HepG2 (cell line): ENCODE data around the gene AP2B1. TPM values are rescaled to one million over a fixed set of nuclear protein-coding genes. Genes with fewer than 3 reads are reported as not detected.

ENCODE experiments used
- ATAC-seq: fragments of 200-7000 bp; cut with Tn5 transposase; 3 replicates; pipeline ENCODE4 v1.9.1; 2020; ENCODE audit warnings: mild to moderate bottlenecking, moderate library complexity
- BruUV-seq: library from RNA; stranded (reverse); fragments of 400-500 nt; replicated peaks from 2 replicates; lab custom pipeline; 2021; lab: Mats Ljungman, UMichigan
- CTCF ChIA-PET: fragments of 300-600 bp; formaldehyde crosslinking; extraction: SDS; loops from one replicate; lab custom pipeline; 2021; ENCODE audit warnings: low total read pairs, inconsistent platforms, low intra/inter-chr PET ratio; lab: Yijun Ruan, JAX
- POLR2A ChIA-PET: fragments of 350-600 bp; sonication (Branson Sonifier 250); formaldehyde crosslinking; loops from one replicate; lab custom pipeline; 2020; ENCODE audit warnings: antibody characterized with exemption, inconsistent platforms; lab: Yijun Ruan, JAX
- DNase-seq: peaks from one replicate; pipeline ENCODE4 v3.0.0-alpha.2; 2015; ENCODE audit warnings: low spot score
- FAIRE-seq: peaks from 3 replicates; lab custom pipeline; 2011; peaks lifted over from hg19 to GRCh38; lab: Jason Lieb, UNC
- H2AFZ ChIP-seq: one replicate; pipeline ENCODE4 v1.6.1; 2011; ENCODE audit warnings: low read length, inconsistent platforms
- H3K27ac ChIP-seq: fragments of 300-600 bp; 3 replicates; pipeline ENCODE4 v1.8.0; 2011; ENCODE audit warnings: mixed run types, mild to moderate bottlenecking, mixed read lengths, low read length, inconsistent platforms; ENCODE audit not compliant: insufficient read depth; ENCODE audit errors: extremely low read length
- H3K27me3 ChIP-seq, 2 experiments: fragments of 200-600 bp in 1 of 2; 2 replicates in 1 of 2; 3 replicates in 1 of 2; pipeline versions ENCODE4 v1.6.0 to v1.8.0; 2011; ENCODE audit warnings: low read length in 2 of 2, mild to moderate bottlenecking in 2 of 2, moderate library complexity in 2 of 2, inconsistent platforms in 1 of 2; ENCODE audit not compliant: insufficient read depth in 2 of 2, control insufficient read depth in 1 of 2
- H3K36me3 ChIP-seq, 2 experiments: fragments of 200-600 bp in 1 of 2; replicated peaks in 1 of 2; 2 replicates in 1 of 2; 3 replicates in 1 of 2; pipeline versions ENCODE4 v1.5.1 to v1.8.0; 2011; ENCODE audit warnings: low read length in 2 of 2, inconsistent platforms in 1 of 2; ENCODE audit not compliant: insufficient read depth in 2 of 2, control insufficient read depth in 1 of 2
- H3K4me1 ChIP-seq: 2 replicates; pipeline ENCODE4 v1.5.1; 2012; ENCODE audit warnings: low read length, inconsistent platforms; ENCODE audit not compliant: insufficient read depth
- H3K4me2 ChIP-seq: 2 replicates; pipeline ENCODE4 v1.6.0; 2011; ENCODE audit warnings: low read depth, low read length, inconsistent platforms
- H3K4me3 ChIP-seq, 3 experiments: fragments of 200-600 bp in 1 of 3; sonication (generic), shearing (Covaris generic) in 1 of 3; replicated peaks in 1 of 3; 2 replicates each; pipeline ENCODE4 v1.5.1; 2011 to 2016; ENCODE audit warnings: low read length in 3 of 3, inconsistent platforms in 2 of 3, low read depth in 2 of 3, mild to moderate bottlenecking in 2 of 3, control low read depth in 1 of 3, mixed read lengths in 1 of 3; ENCODE audit not compliant: insufficient read depth in 1 of 3
- H3K79me2 ChIP-seq: one replicate; pipeline ENCODE4 v1.6.1; 2011; ENCODE audit warnings: low read length, inconsistent platforms; ENCODE audit not compliant: insufficient read depth
- H3K9ac ChIP-seq: 2 replicates; pipeline ENCODE4 v1.6.0; 2011; ENCODE audit warnings: mild to moderate bottlenecking, low read depth, low read length, inconsistent platforms; ENCODE audit not compliant: insufficient read depth
- H3K9me3 ChIP-seq: 2 replicates; pipeline ENCODE4 v1.5.1; 2012; ENCODE audit warnings: mild to moderate bottlenecking, low read length
- H4K20me1 ChIP-seq: 2 replicates; pipeline ENCODE4 v1.6.0; 2011; ENCODE audit warnings: inconsistent platforms, mild to moderate bottlenecking, low read length, moderate library complexity; ENCODE audit not compliant: insufficient read depth
- AGO1 ChIP-seq: fragments of 200-400 bp; formaldehyde crosslinking; IDR thresholded peaks from 2 replicates; pipeline ENCODE4 v1.6.1; 2017; ENCODE audit warnings: mild to moderate bottlenecking, low read depth, low read length, moderate library complexity; ENCODE audit not compliant: poor library complexity, severe bottlenecking
- GTF2F1 ChIP-seq: fragments of 150-350 bp; IDR thresholded peaks from 2 replicates; pipeline ENCODE4 v1.6.1; 2014; ENCODE audit warnings: low read length
- KLF11 ChIP-seq: IDR thresholded peaks from 2 replicates; pipeline ENCODE4 v1.6.1; 2016; ENCODE audit warnings: missing compliant biosample characterization
- MEIS2 ChIP-seq: sonication (generic); formaldehyde crosslinking; IDR thresholded peaks from 2 replicates; pipeline ENCODE4 v1.9.0; 2021; ENCODE audit warnings: mild to moderate bottlenecking, missing genetic modification reagents
- PHF8 ChIP-seq: sonication (generic); formaldehyde crosslinking; IDR thresholded peaks from 2 replicates; pipeline ENCODE4 v1.5.0; 2020; ENCODE audit warnings: missing genetic modification reagents
- ZFP36L2 ChIP-seq: sonication (generic); formaldehyde crosslinking; IDR thresholded peaks from 2 replicates; pipeline ENCODE4 v1.4.0; 2020; ENCODE audit warnings: missing genetic modification reagents
- WGBS: methylation state at CpG from one replicate; pipeline ENCODE4 v1.1.6; 2017; ENCODE audit warnings: low lambda C conversion rate; 5-methylcytosine and 5-hydroxymethylcytosine counted together
- in situ Hi-C: cut with HindIII; loops from 2 replicates; pipeline ENCODE4 v1.10.0; 2017; ENCODE audit warnings: low pct_unique_long_range_greater_than_20kb; ENCODE audit not compliant: extremely low pct_ligation_motif_present
- intact Hi-C: fragments of 100-400 bp; cut with micrococcal nuclease; formaldehyde crosslinking; loops from one replicate; pipeline ENCODE4 v1.10.0; 2022; ENCODE audit not compliant: unreplicated experiment
- polyA plus RNA-seq, 8 experiments: library from polyadenylated mRNA; depleted of rRNA in 3 of 8; stranded (reverse) in 7 of 8; unstranded in 1 of 8; fragments of >200 nt; fragmentation: Illumina TruSeq in 4 of 8; extraction: Trizol in 4 of 8; gene quantifications; 2 replicates each; pipeline versions ENCODE4 v1.2.1 to v1.2.3, GENCODE V29; 2011 to 2016; ENCODE audit warnings: low read depth in 4 of 8, missing spikeins in 1 of 8, mixed read lengths in 1 of 8; ENCODE audit not compliant: insufficient read depth in 1 of 8
- total RNA-seq, 5 experiments: library from RNA; depleted of rRNA; stranded (reverse); fragments of >200 nt; fragmentation: Illumina TruSeq; extraction: Trizol; gene quantifications; 2 replicates each; pipeline ENCODE4 v1.2.3, GENCODE V29; 2016; ENCODE audit warnings: low read depth in 1 of 5
- TF ChIP-seq, protein P1 (sequence below): IDR thresholded peaks from 2 replicates; pipeline ENCODE4 v1.6.1; 2016; ENCODE audit warnings: mild to moderate bottlenecking, missing biosample characterization, missing genetic modification reagents
- TF ChIP-seq, protein P2 (sequence below), 2 experiments: sonication (generic) in 1 of 2; formaldehyde crosslinking in 1 of 2; IDR thresholded peaks; 2 replicates each; pipeline versions ENCODE4 v1.4.0 to v1.6.1; 2018 to 2020; ENCODE audit warnings: missing genetic modification reagents in 2 of 2, borderline replicate concordance in 1 of 2, low read depth in 1 of 2, mild to moderate bottlenecking in 1 of 2, missing biosample characterization in 1 of 2
- TF ChIP-seq, protein P3 (sequence below): sonication (generic); formaldehyde crosslinking; IDR thresholded peaks from 2 replicates; pipeline ENCODE4 v1.9.0; 2022; ENCODE audit warnings: missing genetic modification reagents, mild to moderate bottlenecking, borderline replicate concordance

The AP2B1 gene
- total and polyA plus RNA-seq, 2 of the 13 experiments (the other 11 are each of a cell fraction or from before 2014, with no cell fraction given), result 23.8 to 71.3 TPM

DNA sequence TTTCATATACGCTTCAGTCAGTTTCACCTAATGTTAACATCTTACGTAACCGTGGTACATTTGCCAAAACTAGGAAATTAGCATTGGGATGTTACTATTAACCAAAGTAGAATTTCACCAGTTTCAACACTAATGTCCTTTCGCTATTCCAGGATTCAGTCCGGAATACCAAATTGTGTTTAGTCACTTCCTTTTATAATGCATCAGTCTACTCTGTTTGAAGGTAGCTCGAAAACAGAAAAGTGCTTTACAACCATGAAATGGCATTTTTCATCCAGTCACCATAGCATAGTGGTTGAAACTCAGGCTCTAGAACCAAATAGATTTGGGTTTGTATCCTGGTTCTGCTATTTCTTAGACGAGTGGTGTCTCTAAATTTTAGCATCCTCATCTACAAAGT is 29.4 kb downstream of the AP2B1 start:
- TF ChIP-seq GTF2F1 (no peak), PHF8 (CRISPR knock-in tag) (no peak), KLF11 (CRISPR knock-in tag) (no peak), ZFP36L2 (no peak), MEIS2 (CRISPR knock-in tag) (no peak), AGO1 (no peak)
- TF ChIP-seq, protein P1, sequence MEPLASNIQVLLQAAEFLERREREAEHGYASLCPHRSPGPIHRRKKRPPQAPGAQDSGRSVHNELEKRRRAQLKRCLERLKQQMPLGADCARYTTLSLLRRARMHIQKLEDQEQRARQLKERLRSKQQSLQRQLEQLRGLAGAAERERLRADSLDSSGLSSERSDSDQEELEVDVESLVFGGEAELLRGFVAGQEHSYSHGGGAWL, result no peak
- TF ChIP-seq, protein P2, sequence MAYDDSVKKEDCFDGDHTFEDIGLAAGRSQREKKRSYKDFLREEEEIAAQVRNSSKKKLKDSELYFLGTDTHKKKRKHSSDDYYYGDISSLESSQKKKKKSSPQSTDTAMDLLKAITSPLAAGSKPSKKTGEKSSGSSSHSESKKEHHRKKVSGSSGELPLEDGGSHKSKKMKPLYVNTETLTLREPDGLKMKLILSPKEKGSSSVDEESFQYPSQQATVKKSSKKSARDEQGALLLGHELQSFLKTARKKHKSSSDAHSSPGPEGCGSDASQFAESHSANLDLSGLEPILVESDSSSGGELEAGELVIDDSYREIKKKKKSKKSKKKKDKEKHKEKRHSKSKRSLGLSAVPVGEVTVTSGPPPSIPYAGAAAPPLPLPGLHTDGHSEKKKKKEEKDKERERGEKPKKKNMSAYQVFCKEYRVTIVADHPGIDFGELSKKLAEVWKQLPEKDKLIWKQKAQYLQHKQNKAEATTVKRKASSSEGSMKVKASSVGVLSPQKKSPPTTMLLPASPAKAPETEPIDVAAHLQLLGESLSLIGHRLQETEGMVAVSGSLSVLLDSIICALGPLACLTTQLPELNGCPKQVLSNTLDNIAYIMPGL (CRISPR knock-in tag; IDR thresholded peaks at IDR 0.05; ENCODE audit: borderline replicate concordance in 1 of 2, low read depth in 1 of 2), result no peak
- TF ChIP-seq, protein P3, sequence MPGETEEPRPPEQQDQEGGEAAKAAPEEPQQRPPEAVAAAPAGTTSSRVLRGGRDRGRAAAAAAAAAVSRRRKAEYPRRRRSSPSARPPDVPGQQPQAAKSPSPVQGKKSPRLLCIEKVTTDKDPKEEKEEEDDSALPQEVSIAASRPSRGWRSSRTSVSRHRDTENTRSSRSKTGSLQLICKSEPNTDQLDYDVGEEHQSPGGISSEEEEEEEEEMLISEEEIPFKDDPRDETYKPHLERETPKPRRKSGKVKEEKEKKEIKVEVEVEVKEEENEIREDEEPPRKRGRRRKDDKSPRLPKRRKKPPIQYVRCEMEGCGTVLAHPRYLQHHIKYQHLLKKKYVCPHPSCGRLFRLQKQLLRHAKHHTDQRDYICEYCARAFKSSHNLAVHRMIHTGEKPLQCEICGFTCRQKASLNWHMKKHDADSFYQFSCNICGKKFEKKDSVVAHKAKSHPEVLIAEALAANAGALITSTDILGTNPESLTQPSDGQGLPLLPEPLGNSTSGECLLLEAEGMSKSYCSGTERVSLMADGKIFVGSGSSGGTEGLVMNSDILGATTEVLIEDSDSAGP (CRISPR knock-in tag), result no peak
- TF ChIP-seq, all 625 proteins: peak for 0
- no peak overlapping the region for H3K27ac ChIP-seq
- no peaks in the 10 kb centered on the region for H3K9me3 ChIP-seq
- no peak overlapping the region for H3K9ac ChIP-seq
- intact Hi-C loops (no loop called here), in situ Hi-C loops (no loop called here)
- ChIA-PET POLR2A (no interaction called here), CTCF (no interaction called here)
- no peaks in the 10 kb centered on the region for H3K27me3 ChIP-seq
- no peak overlapping the region for H3K4me2 ChIP-seq
- no peak overlapping the region for H3K4me3 ChIP-seq
- H3K79me2 ChIP-seq, result no peaks in the 10 kb centered on the region
- ATAC-seq, result no peak
- no peak overlapping the region for H2AFZ ChIP-seq
- no peak for DNase-seq
- H3K36me3 ChIP-seq, result peaks cover 1 to 16% of the 10 kb centered on the region in 2 experiments
- 98% methylated on average over 7 of the region's 7 CpGs for WGBS
- BruUV-seq, result no TSS peak
- no peaks in the 10 kb centered on the region for H3K4me1 ChIP-seq
- no peak for FAIRE-seq
- H4K20me1 ChIP-seq, result no peaks in the 10 kb centered on the region
